DOHH2 (cell line): ENCODE results near the gene ZNF507.

Experiments used
- H3F3A ChIP-seq: fragments of 200-600 bp; sonication (generic), shearing (Covaris generic); 2 replicates; pipeline ENCODE4 v1.6.0; 2016; ENCODE audit warnings: antibody characterized with exemption, mild to moderate bottlenecking; ENCODE audit not compliant: control insufficient read depth, insufficient read depth
- H3K27ac ChIP-seq: fragments of 200-600 bp; sonication (generic); 2 replicates; pipeline ENCODE4 v1.5.1; 2014; ENCODE audit warnings: low read depth, mild to moderate bottlenecking, low read length, moderate library complexity
- H3K27me3 ChIP-seq: fragments of 200-600 bp; sonication (generic); 2 replicates; pipeline ENCODE4 v1.6.1; 2014; ENCODE audit warnings: mild to moderate bottlenecking, low read length, mixed read lengths; ENCODE audit not compliant: control insufficient read depth
- H3K36me3 ChIP-seq: fragments of 200-600 bp; sonication (generic); 2 replicates; pipeline ENCODE4 v1.6.1; 2014; ENCODE audit warnings: mild to moderate bottlenecking, low read length, moderate library complexity, mixed read lengths; ENCODE audit not compliant: control insufficient read depth
- H3K4me1 ChIP-seq: fragments of 200-600 bp; sonication (generic); 2 replicates; pipeline ENCODE4 v1.6.1; 2014; ENCODE audit warnings: mild to moderate bottlenecking, low read length, mixed read lengths; ENCODE audit not compliant: control insufficient read depth
- H3K4me2 ChIP-seq: fragments of 200-600 bp; sonication (generic); 2 replicates; pipeline ENCODE4 v1.6.0; 2014; ENCODE audit warnings: mild to moderate bottlenecking, low read length, moderate library complexity
- H3K4me3 ChIP-seq: fragments of 200-600 bp; sonication (generic); 2 replicates; pipeline ENCODE4 v1.5.1; 2014; ENCODE audit warnings: mild to moderate bottlenecking, low read length, mixed read lengths
- H3K79me2 ChIP-seq: fragments of 200-600 bp; sonication (generic); 2 replicates; pipeline ENCODE4 v1.6.1; 2014; ENCODE audit warnings: mild to moderate bottlenecking, low read length, mixed read lengths; ENCODE audit not compliant: control insufficient read depth
- H3K9me2 ChIP-seq: fragments of 200-600 bp; sonication (generic); replicated peaks from 2 replicates; pipeline ENCODE4 v1.6.1; 2014; ENCODE audit warnings: mild to moderate bottlenecking, low read length, mixed read lengths; ENCODE audit not compliant: control insufficient read depth
- H3K9me3 ChIP-seq: fragments of 200-600 bp; sonication (generic); 2 replicates; pipeline ENCODE4 v1.6.1; 2014; ENCODE audit warnings: antibody characterized with exemption, low read length, mixed read lengths; ENCODE audit not compliant: control insufficient read depth, insufficient read depth
- H4K20me1 ChIP-seq: fragments of 200-600 bp; sonication (generic); 2 replicates; pipeline ENCODE4 v1.6.0; 2014; ENCODE audit warnings: low read depth, mild to moderate bottlenecking, antibody characterized with exemption, low read length, moderate library complexity; ENCODE audit not compliant: control insufficient read depth, insufficient read depth
- EZH2phosphoT487 ChIP-seq: fragments of 200-600 bp; sonication (generic); IDR thresholded peaks from 2 replicates; pipeline ENCODE4 v1.6.1; 2017; ENCODE audit warnings: borderline replicate concordance, mild to moderate bottlenecking, antibody characterized with exemption, low read length, moderate library complexity, mixed read lengths
- TF ChIP-seq, protein P1 (sequence below): fragments of 200-600 bp; sonication (generic); IDR thresholded peaks from one replicate; pipeline ENCODE4 v1.5.1; 2014; ENCODE audit warnings: antibody characterized with exemption, mild to moderate bottlenecking, low read depth, low read length; ENCODE audit not compliant: poor library complexity, severe bottlenecking

ZNF507 gene

DNA sequence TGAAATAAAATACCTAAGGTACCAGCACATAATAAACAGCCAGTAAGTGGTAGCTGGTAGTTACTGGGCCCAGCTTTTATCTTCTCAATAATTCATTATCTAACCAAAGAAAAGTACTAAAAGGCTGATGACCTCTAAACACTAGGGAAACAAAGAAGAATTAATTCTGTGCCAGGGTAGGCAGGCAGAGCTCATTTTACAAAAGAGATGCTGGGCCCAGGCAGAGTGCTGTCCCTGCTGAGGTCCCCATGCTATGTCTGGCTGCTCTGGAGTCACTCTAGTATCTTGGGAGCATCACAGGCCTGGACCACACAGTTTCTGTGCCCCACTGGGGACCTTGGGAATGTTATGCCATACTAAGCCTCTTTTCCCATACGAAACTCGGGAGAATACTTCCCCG lies 18.2 kb downstream of the ZNF507 start:
- H3K79me2 ChIP-seq, result peaks cover 78% of the 10 kb centered on the region
- no peaks in the 10 kb centered on the region for H3K9me3 ChIP-seq
- H3K27ac ChIP-seq, result no peak overlapping the region
- no peaks in the 10 kb centered on the region for H3K27me3 ChIP-seq
- no peak overlapping the region for H3K4me2 ChIP-seq
- H3K36me3 ChIP-seq, result peaks cover 77% of the 10 kb centered on the region
- no peaks in the 10 kb centered on the region for H3K9me2 ChIP-seq
- H3K4me1 ChIP-seq, result no peaks in the 10 kb centered on the region
- no peak for TF ChIP-seq EZH2phosphoT487
- TF ChIP-seq, protein P1, sequence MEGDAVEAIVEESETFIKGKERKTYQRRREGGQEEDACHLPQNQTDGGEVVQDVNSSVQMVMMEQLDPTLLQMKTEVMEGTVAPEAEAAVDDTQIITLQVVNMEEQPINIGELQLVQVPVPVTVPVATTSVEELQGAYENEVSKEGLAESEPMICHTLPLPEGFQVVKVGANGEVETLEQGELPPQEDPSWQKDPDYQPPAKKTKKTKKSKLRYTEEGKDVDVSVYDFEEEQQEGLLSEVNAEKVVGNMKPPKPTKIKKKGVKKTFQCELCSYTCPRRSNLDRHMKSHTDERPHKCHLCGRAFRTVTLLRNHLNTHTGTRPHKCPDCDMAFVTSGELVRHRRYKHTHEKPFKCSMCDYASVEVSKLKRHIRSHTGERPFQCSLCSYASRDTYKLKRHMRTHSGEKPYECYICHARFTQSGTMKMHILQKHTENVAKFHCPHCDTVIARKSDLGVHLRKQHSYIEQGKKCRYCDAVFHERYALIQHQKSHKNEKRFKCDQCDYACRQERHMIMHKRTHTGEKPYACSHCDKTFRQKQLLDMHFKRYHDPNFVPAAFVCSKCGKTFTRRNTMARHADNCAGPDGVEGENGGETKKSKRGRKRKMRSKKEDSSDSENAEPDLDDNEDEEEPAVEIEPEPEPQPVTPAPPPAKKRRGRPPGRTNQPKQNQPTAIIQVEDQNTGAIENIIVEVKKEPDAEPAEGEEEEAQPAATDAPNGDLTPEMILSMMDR, result no peak
- no peak overlapping the region for H3K4me3 ChIP-seq
- H3F3A ChIP-seq, result peaks cover 2% of the 10 kb centered on the region; the same call in 1 of the 2 replicates
- 0 out of 2 replicates have a peak, but pooled peaks cover 9% of the 10 kb centered on the region for H4K20me1 ChIP-seq

DNA sequence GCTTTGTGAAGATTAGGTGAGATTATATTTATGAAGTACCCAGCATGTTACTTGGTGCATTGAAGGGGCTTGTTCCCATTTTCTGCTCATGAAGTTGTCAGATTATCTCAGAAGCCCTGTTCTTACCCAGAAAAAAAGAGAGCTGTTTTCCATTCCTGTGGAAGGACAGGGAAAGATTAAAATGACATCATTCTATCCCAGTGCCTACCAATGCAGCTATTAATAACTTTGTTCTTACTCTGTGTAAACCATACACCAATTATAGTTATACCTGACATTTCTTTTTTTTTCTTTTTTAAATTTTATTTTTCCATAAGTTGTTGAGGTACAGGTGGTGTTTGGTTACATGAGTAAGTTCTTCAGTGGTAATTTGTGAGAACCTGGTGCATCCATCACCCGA lies 18.6 kb downstream of the ZNF507 start:
- Histone ChIP-seq H3K4me2 (no peak overlapping the region), H3F3A (peaks cover 2% of the 10 kb centered on the region; the same call in 1 of the 2 replicates), H3K4me1 (no peaks in the 10 kb centered on the region), H4K20me1 (0 out of 2 replicates have a peak, but pooled peaks cover 8% of the 10 kb centered on the region), H3K79me2 (peaks cover 78% of the 10 kb centered on the region), H3K4me3 (no peak overlapping the region), H3K27me3 (no peaks in the 10 kb centered on the region), H3K27ac (no peak overlapping the region), H3K36me3 (peaks cover 77% of the 10 kb centered on the region), H3K9me3 (no peaks in the 10 kb centered on the region), H3K9me2 (no peaks in the 10 kb centered on the region)
- TF ChIP-seq, protein P1, result no peak
- no peak for TF ChIP-seq EZH2phosphoT487

DNA sequence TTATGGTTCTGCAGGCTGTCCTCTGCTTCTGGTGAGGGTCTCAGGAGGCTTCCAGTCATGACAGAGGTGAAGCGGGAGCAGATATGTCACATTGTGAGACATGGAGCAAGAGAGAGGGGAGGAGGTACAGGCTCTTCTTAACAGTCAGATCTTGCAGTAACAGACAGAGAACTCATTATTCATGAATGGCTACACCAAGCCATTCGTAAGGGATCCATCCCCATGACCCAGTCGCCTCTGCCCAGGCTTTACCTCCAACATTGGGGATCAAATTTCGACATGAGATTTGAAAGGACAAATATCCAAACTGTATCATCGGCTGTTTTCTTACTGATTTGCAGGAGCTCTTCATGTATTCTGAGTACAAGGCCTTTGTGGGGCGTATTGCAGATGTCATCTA lies 21.7 kb downstream of the ZNF507 start:
- Histone ChIP-seq H3F3A (no peaks in the 10 kb centered on the region), H3K4me1 (no peaks in the 10 kb centered on the region), H3K79me2 (peaks cover 81% of the 10 kb centered on the region), H3K27me3 (no peaks in the 10 kb centered on the region), H3K36me3 (peaks cover 77% of the 10 kb centered on the region), H4K20me1 (0 out of 2 replicates have a peak, but pooled peaks cover 5% of the 10 kb centered on the region), H3K9me3 (no peaks in the 10 kb centered on the region), H3K9me2 (no peaks in the 10 kb centered on the region), H3K4me3 (no peak overlapping the region), H3K27ac (no peak overlapping the region), H3K4me2 (no peak overlapping the region)
- no peak for TF ChIP-seq EZH2phosphoT487
- TF ChIP-seq, protein P1, result no peak
